ENCODE measurements around the gene SMIM11.

Gene SMIM11

GRCh38 chr21:34333121-34333739, 42.1 kb upstream of the SMIM11 start:
- Histone ChIP-seq H3K4me1 (ENCODE audit: control insufficient read depth, insufficient read depth, low read depth, low read length) (peaks cover 20% of the 10 kb centered on the region), H3K27me3 (ENCODE audit: control insufficient read depth in 1 of 2, insufficient read depth in 1 of 2, low read length in 2 of 2) (no peaks in the 10 kb centered on the region), H3K9me3 (ENCODE audit: control insufficient read depth, low read length) (no peaks in the 10 kb centered on the region), H3K4me2 (ENCODE audit: low read length, poor library complexity, severe bottlenecking) (peak overlapping the region; percentile 9), H3K4ac (ENCODE audit: low read depth in 1 of 2, low read length in 2 of 2) (no peak overlapping the region), H3K14ac (ENCODE audit: low read length in 2 of 2) (no peak overlapping the region), H2BK120ac (ENCODE audit: low read depth, low read length) (no peak overlapping the region), H4K91ac (ENCODE audit: low read length) (peak overlapping the region; percentile 55), H3K27ac (ENCODE audit: low read length, poor library complexity, severe bottlenecking) (peak overlapping the region; percentile 94), H3K23ac (ENCODE audit: low read length in 2 of 2) (no peak overlapping the region), H3K79me1 (replicated peaks; ENCODE audit: low read length, poor library complexity, severe bottlenecking) (no peaks in the 10 kb centered on the region), H2AK5ac (ENCODE audit: low read length, severe bottlenecking) (peak overlapping the region; percentile 98), H3K9ac (ENCODE audit: low read length) (no peak overlapping the region), H3K36me3 (ENCODE audit: control insufficient read depth in 1 of 2, insufficient read depth in 2 of 2, low read depth in 1 of 2, low read length in 2 of 2) (no peaks in the 10 kb centered on the region), H2BK5ac (ENCODE audit: low read depth, low read length, poor library complexity, severe bottlenecking) (peak overlapping the region; percentile 48), H4K8ac (ENCODE audit: low read length) (no peak overlapping the region), H3K18ac (ENCODE audit: low read depth in 1 of 2, low read length in 2 of 2) (no peak overlapping the region), H2BK12ac (ENCODE audit: low read length in 2 of 2) (no peak overlapping the region), H3K4me3 (ENCODE audit: insufficient read depth in 1 of 2, low read depth in 1 of 2, low read length in 2 of 2) (no peak overlapping the region), H2AFZ (ENCODE audit: low read depth, low read length) (no peak overlapping the region), H2BK15ac (ENCODE audit: low read depth, poor library complexity, severe bottlenecking) (no peak overlapping the region)
- 91% methylated on average over 9 of the region's 13 CpGs for WGBS
- no peak for DNase-seq

GRCh38 chr21:34335316-34335715, 40.0 kb upstream of the SMIM11 start:
- Histone ChIP-seq H2BK5ac (ENCODE audit: low read depth, low read length, poor library complexity, severe bottlenecking) (no peak overlapping the region), H3K27ac (ENCODE audit: low read length, poor library complexity, severe bottlenecking) (no peak overlapping the region), H2AFZ (ENCODE audit: low read depth, low read length) (no peak overlapping the region), H4K91ac (ENCODE audit: low read length) (no peak overlapping the region), H2BK120ac (ENCODE audit: low read depth, low read length) (no peak overlapping the region), H3K36me3 (ENCODE audit: control insufficient read depth in 1 of 2, insufficient read depth in 2 of 2, low read depth in 1 of 2, low read length in 2 of 2) (no peaks in the 10 kb centered on the region), H2BK15ac (ENCODE audit: low read depth, poor library complexity, severe bottlenecking) (no peak overlapping the region), H3K4ac (ENCODE audit: low read depth in 1 of 2, low read length in 2 of 2) (no peak overlapping the region), H3K23ac (ENCODE audit: low read length in 2 of 2) (no peak overlapping the region), H3K79me1 (replicated peaks; ENCODE audit: low read length, poor library complexity, severe bottlenecking) (no peaks in the 10 kb centered on the region), H3K4me3 (ENCODE audit: insufficient read depth in 1 of 2, low read depth in 1 of 2, low read length in 2 of 2) (no peak overlapping the region), H2BK12ac (ENCODE audit: low read length in 2 of 2) (no peak overlapping the region), H3K4me2 (ENCODE audit: low read length, poor library complexity, severe bottlenecking) (no peak overlapping the region), H3K4me1 (ENCODE audit: control insufficient read depth, insufficient read depth, low read depth, low read length) (peaks cover 22% of the 10 kb centered on the region), H3K9ac (ENCODE audit: low read length) (no peak overlapping the region), H3K18ac (ENCODE audit: low read depth in 1 of 2, low read length in 2 of 2) (no peak overlapping the region), H2AK5ac (ENCODE audit: low read length, severe bottlenecking) (peak overlapping the region; percentile 64), H3K9me3 (ENCODE audit: control insufficient read depth, low read length) (no peaks in the 10 kb centered on the region), H4K8ac (ENCODE audit: low read length) (no peak overlapping the region), H3K27me3 (ENCODE audit: control insufficient read depth in 1 of 2, insufficient read depth in 1 of 2, low read length in 2 of 2) (no peaks in the 10 kb centered on the region), H3K14ac (ENCODE audit: low read length in 2 of 2) (no peak overlapping the region)
- WGBS = 79% methylated on average over 6 of the region's 6 CpGs
- DNase-seq = peak; percentile 4

- Histone ChIP-seq H3K4me2 (ENCODE audit: low read length, poor library complexity, severe bottlenecking) (no peak overlapping the region), H3K14ac (ENCODE audit: low read length in 2 of 2) (no peak overlapping the region), H3K27me3 (ENCODE audit: control insufficient read depth in 1 of 2, insufficient read depth in 1 of 2, low read length in 2 of 2) (no peaks in the 10 kb centered on the region), H2AK5ac (ENCODE audit: low read length, severe bottlenecking) (no peak overlapping the region), H2AFZ (ENCODE audit: low read depth, low read length) (no peak overlapping the region), H3K9ac (ENCODE audit: low read length) (no peak overlapping the region), H2BK12ac (ENCODE audit: low read length in 2 of 2) (no peak overlapping the region), H2BK120ac (ENCODE audit: low read depth, low read length) (no peak overlapping the region), H3K79me1 (replicated peaks; ENCODE audit: low read length, poor library complexity, severe bottlenecking) (no peaks in the 10 kb centered on the region), H3K27ac (ENCODE audit: low read length, poor library complexity, severe bottlenecking) (no peak overlapping the region), H2BK5ac (ENCODE audit: low read depth, low read length, poor library complexity, severe bottlenecking) (no peak overlapping the region), H3K4me1 (ENCODE audit: control insufficient read depth, insufficient read depth, low read depth, low read length) (peaks cover 22% of the 10 kb centered on the region), H4K8ac (ENCODE audit: low read length) (no peak overlapping the region), H4K91ac (ENCODE audit: low read length) (no peak overlapping the region), H2BK15ac (ENCODE audit: low read depth, poor library complexity, severe bottlenecking) (no peak overlapping the region), H3K4me3 (ENCODE audit: insufficient read depth in 1 of 2, low read depth in 1 of 2, low read length in 2 of 2) (no peak overlapping the region), H3K23ac (ENCODE audit: low read length in 2 of 2) (no peak overlapping the region), H3K9me3 (ENCODE audit: control insufficient read depth, low read length) (no peaks in the 10 kb centered on the region), H3K4ac (ENCODE audit: low read depth in 1 of 2, low read length in 2 of 2) (no peak overlapping the region), H3K36me3 (ENCODE audit: control insufficient read depth in 1 of 2, insufficient read depth in 2 of 2, low read depth in 1 of 2, low read length in 2 of 2) (no peaks in the 10 kb centered on the region), H3K18ac (ENCODE audit: low read depth in 1 of 2, low read length in 2 of 2) (no peak overlapping the region)
- no peak for DNase-seq
- WGBS = 83% methylated on average over 5 of the region's 5 CpGs
Observed at GRCh38 chr21:34336245-34336644, 39.1 kb upstream of the SMIM11 start.

- Histone ChIP-seq H3K9me3 (ENCODE audit: control insufficient read depth, low read length) (no peaks in the 10 kb centered on the region), H2BK15ac (ENCODE audit: low read depth, poor library complexity, severe bottlenecking) (no peak overlapping the region), H2AK5ac (ENCODE audit: low read length, severe bottlenecking) (peak overlapping the region; percentile 16), H3K4ac (ENCODE audit: low read depth in 1 of 2, low read length in 2 of 2) (no peak overlapping the region), H3K4me1 (ENCODE audit: control insufficient read depth, insufficient read depth, low read depth, low read length) (peaks cover 22% of the 10 kb centered on the region), H3K9ac (ENCODE audit: low read length) (no peak overlapping the region), H3K27ac (ENCODE audit: low read length, poor library complexity, severe bottlenecking) (no peak overlapping the region), H3K79me1 (replicated peaks; ENCODE audit: low read length, poor library complexity, severe bottlenecking) (no peaks in the 10 kb centered on the region), H4K8ac (ENCODE audit: low read length) (no peak overlapping the region), H3K14ac (ENCODE audit: low read length in 2 of 2) (no peak overlapping the region), H2BK5ac (ENCODE audit: low read depth, low read length, poor library complexity, severe bottlenecking) (no peak overlapping the region), H2BK12ac (ENCODE audit: low read length in 2 of 2) (peak overlapping the region in 1 of 2 experiments; percentile 29), H3K36me3 (ENCODE audit: control insufficient read depth in 1 of 2, insufficient read depth in 2 of 2, low read depth in 1 of 2, low read length in 2 of 2) (no peaks in the 10 kb centered on the region), H2AFZ (ENCODE audit: low read depth, low read length) (no peak overlapping the region), H3K18ac (ENCODE audit: low read depth in 1 of 2, low read length in 2 of 2) (peak overlapping the region in 1 of 2 experiments; percentile 1), H3K27me3 (ENCODE audit: control insufficient read depth in 1 of 2, insufficient read depth in 1 of 2, low read length in 2 of 2) (no peaks in the 10 kb centered on the region), H3K23ac (ENCODE audit: low read length in 2 of 2) (no peak overlapping the region), H3K4me3 (ENCODE audit: insufficient read depth in 1 of 2, low read depth in 1 of 2, low read length in 2 of 2) (no peak overlapping the region), H3K4me2 (ENCODE audit: low read length, poor library complexity, severe bottlenecking) (no peak overlapping the region), H4K91ac (ENCODE audit: low read length) (no peak overlapping the region), H2BK120ac (ENCODE audit: low read depth, low read length) (no peak overlapping the region)
- WGBS = 83% methylated on average over 13 of the region's 13 CpGs
- peak; percentile 27 for DNase-seq
Observed at GRCh38 chr21:34336756-34337391, 38.4 kb upstream of the SMIM11 start.
